NCI-H345 treated with DMSO at 0.1 percent for 48 hours (cell line): ENCODE measurements around the gene E2F2.

Experiments used
- DNase-seq: peaks from one replicate; lab custom pipeline; 2025; ENCODE audit not compliant: unreplicated experiment; lab: John Stamatoyannopoulos, UW

The E2F2 gene

DNA sequence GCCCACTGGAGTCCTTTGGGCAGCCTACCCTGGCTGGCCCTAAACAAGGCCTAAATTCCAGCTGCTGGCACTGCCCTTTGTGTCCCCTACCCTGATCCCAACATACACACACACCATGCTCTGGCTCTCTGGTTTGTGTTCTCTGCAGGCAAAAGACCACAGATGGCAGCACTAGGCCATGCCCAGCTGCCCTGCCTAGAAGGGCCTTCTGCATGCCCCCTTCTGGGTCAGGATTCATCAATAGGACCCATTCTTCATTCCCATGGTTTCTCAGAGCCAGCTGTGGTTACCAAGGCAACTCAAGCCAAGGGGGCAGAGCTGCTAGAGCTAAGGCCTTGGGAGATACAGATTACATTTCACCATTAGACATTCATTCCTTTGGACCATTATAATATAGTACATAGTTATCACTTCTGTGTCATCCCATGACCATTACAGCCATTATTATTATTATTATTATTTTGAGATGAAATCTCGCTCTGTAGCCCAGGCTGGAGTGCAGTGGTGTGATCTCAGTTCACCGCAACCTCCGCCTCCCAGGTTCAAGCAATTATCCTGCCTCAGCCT is 64.5 kb downstream of the E2F2 start:
- no peak for DNase-seq

DNA sequence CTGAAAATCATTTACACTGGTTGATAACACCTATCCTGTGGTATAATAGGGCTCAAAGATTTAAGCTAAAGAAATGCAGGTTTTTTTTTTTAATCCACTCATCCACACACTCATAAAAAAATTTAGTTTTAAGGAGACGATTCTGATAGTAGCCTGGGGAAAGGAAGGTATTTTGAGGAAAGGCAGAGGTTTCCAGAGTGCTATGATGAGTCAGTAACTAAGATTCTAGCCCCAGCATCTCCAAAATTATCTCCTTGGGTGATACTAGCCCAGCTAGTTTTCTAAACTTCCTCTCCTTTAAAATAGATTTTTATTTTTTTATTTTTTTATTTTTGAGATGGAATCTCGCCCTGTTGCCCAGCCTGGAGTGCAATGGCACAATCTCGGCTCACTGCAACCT is 67.7 kb downstream of the E2F2 start:
- no peak for DNase-seq

DNA sequence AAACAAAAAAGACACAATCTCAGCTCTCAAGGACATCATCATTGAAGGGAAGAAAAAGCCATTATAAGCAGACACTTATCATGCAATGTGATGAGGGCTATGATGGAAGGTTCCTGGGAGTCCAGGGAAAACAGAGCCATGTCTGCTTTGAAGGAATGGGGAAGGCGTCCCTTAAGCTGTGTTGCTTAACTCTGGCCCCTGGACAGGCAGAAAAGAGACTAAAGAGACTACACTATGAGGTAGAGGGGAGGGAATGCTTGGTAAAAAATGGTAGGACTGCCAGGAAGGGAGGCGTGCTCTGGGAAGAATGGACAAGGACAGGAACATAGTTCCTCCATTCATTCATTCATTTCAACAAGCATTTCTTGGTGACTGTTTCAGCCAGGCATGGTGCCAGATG is 68.3 kb downstream of the E2F2 start:
- DNase-seq: no peak

- no peak for DNase-seq
These were observed 70.0 kb downstream of the E2F2 start for GRCh38 chr1:23461050-23461449.

DNA sequence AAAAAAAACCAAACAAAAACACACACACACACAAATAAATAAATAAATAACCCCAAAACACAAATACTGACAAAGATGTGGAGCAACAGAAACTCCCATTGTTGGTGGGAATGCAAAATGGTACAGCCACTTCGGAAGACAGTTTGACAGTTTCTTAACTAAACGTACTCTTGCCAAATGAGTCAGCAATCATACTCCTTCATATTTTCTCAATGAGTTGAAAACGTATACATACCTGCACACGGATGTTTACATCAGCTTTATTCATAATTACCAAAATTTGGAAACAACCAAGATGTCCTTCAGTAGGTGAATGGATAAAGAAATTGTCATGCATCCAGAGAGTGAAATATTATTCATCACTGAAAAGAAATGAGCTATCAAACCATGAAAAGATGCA is 70.5 kb downstream of the E2F2 start:
- no peak for DNase-seq

DNA sequence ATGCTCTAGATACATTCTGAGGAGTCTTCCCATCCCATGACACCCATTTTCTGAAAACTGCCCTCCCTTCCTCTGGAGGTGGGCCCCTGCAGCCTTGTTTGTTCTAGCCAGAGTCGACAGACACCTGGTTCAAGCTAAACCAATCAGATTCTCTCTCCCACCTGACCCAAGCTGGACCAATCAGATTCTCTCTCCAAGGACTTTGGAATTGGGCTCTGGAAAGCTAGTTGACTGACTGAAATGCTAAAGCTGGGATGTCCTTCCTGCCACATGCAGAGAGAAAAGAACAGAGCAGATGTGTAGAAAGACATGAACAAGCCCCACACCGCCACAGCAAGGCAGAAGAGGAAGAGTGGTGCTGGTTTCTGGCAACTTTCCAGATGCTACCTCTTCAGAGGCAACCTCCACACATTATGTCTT is 71.7 kb downstream of the E2F2 start:
- no peak for DNase-seq
